ENCODE results near the gene TP53RK.

The TP53RK gene

DNA sequence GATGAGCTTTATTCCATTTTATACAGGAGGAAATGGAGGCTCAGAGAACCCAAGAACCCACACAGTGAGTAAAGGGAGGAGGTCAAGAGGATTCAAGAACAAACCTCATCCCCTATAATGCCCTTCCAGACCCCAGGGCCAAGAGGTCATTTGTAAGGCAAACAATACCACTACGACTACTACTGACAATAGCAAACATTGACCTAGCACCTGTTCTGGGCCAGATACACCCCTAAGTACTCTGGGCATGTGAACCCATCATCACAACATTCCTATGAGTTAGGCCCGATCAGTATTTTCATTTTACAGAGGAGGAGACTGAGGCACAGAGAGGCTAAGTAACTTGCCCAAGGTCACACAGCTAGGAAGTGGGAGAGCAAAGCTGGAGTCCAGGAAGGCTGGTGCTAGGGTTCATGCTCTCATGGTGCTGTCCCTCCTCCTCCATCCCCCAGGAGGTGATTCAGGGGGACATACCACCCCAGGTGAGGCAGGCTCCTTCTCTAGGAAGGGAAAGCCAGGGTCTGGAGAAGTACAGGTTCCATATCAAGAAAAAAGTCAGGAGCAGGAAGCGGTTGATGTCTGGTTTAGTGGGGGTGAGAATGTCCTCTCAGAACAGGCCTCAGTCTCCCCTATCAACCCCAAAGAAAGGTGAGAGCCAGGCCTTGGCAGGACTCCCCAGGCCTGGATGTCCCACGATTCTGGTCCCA lies 51.7 kb downstream of the TP53RK start:
- DNase-seq, result no peak

DNA sequence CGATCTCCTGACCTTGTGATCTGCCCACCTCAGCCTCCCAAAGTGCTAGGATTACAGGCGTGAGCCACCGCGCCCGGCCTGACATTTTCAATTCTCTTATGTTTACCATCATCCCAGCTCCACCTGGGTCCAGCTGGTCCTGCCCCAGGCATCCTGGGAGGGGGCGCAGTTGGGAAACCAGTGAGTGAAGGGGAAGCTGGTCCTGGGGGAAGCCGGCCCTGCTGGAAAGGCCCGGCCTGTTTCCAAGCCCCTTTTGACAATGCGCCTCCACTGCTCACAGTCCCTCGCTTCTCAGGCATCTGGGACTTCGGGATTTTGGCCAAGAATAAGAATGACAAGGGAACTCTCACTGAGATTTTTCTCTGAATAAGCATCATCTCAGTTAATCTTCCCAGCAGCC lies 52.2 kb downstream of the TP53RK start:
- DNase-seq, result no peak

- no peak for DNase-seq
Observed at GRCh38 chr20:46636514-46636913, 52.7 kb downstream of the TP53RK start.

- DNase-seq, result peak; percentile 83
Observed at GRCh38 chr20:46635514-46636136, 53.6 kb downstream of the TP53RK start.

- no peak for DNase-seq
Observed at GRCh38 chr20:46634528-46634927, 54.7 kb downstream of the TP53RK start.

Measured in OCI-M1 (cell line).